IPS-NIHi7 (cell line): ENCODE results near the gene PTPRG.
"Not testable (repeated sequence)": the region's sequence is repeated elsewhere in the genome, so short reads cannot be mapped to it uniquely, and the experiment has no call there.

Experiments
- DNase-seq: peaks from one replicate; pipeline ENCODE4 v3.0.0; 2012; ENCODE audit warnings: mixed read lengths; ENCODE audit errors: extremely low spot score

The PTPRG gene

DNA sequence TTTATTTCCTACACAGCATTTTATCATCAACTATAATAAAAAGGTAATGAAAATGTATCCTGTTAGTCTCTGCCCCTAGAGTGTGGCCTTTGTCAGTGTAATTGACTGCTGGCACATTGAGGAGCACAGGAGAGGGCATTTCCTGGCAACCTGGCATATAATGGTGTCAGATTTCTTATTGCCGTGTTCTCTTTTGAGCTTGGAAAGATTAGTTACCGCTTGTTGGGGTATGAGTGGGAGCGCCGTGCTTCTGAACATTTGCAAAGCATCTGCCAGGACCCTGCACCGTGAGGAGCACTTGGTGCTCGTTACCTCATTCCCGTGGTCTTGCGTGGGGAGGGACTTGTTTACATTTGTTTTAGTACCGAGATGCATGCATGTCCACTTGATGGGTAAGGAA lies 124.4 kb downstream of the PTPRG start:
- DNase-seq: no peak

DNA sequence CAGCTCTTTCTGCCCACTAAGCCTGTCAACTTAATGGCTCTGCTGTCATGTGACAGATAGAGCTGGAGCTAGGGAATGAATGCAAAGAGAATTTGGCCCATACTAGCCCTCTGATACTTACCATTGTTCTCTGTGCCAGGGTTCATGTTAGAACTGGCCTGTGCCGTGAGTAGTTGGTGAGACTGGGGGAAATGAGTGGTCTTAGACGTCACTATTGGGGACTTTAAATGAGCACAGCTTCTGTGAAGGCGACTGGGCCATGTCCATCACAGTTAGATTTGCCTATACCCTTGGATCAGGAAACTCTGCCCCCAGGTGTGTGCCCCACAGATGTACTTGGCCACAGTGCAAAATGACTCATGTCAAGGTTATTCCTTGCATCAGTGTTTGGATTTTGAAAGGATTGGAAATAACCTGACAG lies 124.9 kb downstream of the PTPRG start:
- DNase-seq: no peak

- DNase-seq: no peak
Measured at GRCh38 chr3:61687206-61687605, 125.8 kb downstream of the PTPRG start.

- no peak for DNase-seq
Measured at GRCh38 chr3:61687663-61688306, 126.4 kb downstream of the PTPRG start.

DNA sequence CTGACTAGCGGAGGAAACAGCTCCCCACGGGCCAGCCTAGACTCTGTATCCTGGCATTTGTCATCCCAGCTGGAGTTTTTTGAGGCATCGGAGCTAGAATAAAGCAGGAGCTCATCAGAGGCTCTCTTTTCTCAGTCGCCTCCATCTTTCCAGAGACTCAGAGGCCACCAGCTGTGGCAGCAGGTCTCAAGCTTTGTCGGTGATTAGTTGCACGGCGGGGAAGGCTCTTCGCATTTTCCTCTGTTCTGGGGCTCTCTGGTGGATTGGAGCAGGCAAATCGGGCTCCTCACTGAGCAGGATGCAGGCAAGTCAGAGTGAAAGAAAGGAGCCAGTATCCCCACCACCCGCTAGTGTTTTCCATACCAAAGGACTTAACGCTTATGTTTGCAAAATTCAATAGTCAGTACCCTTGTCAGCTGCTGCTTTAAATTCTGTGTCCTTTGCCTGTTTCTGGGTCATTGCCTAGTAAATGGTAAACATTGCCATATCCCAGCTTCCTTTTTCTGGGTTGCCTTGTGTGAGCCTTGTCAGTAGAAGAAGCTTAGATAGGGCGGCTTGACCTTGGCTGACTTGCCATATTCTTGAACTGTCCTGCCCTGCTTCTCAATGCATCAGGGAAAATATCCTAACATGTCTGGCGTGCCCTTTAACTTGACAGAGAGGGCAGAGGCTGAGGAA lies 127.1 kb downstream of the PTPRG start:
- peak; percentile 60 for DNase-seq

DNA sequence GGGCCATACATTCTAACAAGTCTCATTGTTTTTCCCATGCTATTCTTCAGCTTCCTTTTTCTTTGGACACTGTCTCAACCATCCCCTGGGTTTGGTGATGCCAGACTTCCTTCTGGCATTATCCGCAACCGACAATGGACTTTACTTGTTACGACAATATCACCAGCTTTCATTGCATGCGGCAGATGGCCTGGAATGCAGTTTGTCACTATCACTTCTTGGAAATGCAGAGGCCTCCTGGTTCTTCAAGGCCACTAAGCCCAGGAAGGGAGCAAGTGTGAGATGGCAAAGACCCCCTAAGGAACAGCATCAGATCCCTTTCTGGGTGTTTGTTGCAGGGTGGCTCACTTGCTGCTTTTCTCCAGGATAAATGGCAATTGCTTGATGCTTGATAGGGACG lies 128.6 kb downstream of the PTPRG start:
- no peak for DNase-seq

GRCh38 chr3:61691466-61691865 lies 130.1 kb downstream of the PTPRG start:
- DNase-seq: no peak

DNA sequence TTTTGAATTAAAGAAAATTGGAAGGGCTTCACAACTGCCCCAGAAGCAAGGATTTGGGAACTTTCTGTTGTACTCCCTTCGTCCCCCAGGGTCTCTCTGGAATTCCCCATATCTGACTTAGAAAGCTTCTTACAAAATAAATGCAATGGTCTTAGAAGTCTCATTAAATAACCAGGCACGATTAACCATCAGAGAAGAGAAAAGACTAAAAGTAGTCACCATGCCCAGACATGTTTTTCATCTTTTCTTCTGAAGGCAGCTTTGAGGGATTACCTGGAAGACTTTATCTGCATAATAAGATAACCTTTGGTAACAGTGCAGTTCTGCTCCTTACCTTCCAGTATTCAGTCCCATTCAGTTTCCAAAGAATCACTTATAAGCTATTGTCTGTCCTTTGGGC lies 135.9 kb downstream of the PTPRG start:
- DNase-seq: no peak

- DNase-seq: not testable (repeated sequence)
Measured at GRCh38 chr3:61698278-61699072, 137.1 kb downstream of the PTPRG start.

DNA sequence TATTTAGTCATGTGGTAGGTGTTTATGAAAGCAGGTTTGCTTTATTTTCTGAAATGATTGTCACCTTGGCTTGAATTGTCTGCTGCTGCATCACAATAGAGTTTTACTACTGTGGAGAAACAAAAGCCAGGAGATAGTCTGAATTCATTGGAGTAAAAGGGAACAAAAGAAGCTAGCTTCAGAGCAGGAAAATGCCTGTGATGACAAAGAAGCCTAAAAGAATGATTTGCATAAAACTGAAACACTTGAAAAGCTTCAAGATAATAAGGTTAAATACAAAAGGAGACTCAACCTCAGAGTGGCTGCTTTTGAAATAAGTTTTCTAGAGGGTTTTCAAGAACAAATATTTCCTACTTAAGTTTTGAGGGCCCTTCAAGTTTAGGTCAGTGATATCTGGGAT lies 138.3 kb downstream of the PTPRG start:
- peak; percentile 27 for DNase-seq

DNA sequence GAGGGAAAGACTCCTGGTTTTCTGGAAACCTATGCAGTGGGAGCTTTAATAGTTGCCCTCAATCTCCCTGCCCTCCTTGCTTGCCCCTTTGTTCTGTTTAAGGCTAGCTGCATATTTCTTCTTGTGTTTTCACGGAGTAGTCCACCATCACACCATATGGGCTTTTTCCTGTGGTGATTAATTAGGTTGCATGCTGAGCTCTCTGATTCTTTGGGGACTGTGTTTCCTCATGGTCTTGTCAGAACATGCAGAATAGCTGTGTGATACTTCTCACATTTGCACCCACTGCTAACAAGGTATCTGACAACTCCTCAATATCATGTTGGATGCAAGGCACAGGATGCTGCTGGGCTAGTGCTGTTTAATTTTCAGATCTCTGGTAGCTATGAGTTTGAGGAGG lies 139.6 kb downstream of the PTPRG start:
- DNase-seq: no peak

DNA sequence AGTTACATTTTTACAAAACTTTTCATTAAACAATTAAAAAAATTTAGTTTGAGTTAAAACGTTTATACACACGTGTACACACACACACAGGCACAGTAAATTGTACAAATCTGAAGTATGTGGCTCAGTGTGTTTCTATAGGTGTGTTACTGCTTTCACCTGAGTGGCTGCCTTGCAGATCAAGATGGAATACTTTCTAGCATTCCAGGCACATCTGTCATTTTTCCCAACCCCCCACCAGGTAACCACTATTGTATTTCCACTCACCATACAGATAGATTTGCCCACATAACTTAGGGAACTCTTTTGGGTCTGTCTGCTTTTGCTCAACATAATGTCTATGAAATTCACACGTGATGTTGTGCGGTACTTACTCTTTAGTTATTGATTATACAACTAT lies 141.1 kb downstream of the PTPRG start:
- DNase-seq: no peak

DNA sequence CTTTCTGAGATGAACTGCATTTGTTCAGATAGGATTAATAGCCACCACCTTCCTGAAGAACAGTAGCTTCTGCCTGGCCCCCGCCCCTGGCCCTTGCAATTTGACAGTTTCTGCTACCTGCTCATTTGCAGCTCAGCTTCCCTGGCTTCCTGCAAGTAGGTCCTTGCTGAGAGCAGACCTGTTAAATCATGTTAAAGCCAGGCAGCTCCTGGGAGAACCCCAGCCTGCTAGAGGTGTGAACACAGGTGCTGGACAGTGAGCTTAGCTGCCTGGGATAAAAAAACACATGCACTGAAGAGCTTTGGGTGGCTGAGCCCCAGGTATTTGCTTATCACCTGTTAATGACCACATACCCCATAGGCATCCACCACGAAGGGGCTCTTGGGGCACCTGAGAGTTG lies 143.4 kb downstream of the PTPRG start:
- DNase-seq: peak; percentile 38

- DNase-seq: no peak
Measured at GRCh38 chr3:61707492-61707891, 146.1 kb downstream of the PTPRG start.

GRCh38 chr3:61710920-61711319 lies 149.5 kb downstream of the PTPRG start:
- not testable (repeated sequence) for DNase-seq

- no peak for DNase-seq
Measured at GRCh38 chr3:61714225-61714624, 152.9 kb downstream of the PTPRG start.

DNA sequence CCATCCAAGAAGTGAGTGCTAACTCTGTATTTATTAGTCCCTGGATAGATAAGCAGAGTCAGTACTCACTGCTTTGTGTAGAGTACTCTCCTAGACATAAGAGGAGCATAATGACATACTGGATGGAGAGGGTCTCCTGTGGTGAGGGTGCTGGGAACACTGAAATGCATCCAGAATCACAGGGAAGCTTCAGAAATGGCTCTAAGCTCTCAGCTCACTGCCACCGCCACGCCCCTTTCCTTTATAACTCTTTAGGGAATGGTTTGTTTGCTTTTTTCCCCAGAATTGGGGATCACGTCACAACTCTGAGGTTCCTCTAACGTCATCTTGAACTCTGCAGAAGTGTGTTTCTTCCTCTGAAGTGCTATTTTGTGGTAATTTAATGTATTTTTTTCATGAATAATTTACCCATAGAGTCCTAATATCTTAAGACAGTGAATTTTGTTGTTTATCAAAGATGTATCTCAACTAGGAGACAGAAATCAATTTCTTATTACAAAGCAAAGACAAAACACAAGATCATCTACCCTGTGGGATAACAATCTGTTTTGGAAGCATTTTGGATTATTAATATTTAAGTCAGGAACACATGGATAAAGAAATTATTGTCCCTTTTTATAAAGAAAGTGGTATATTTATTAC lies 154.6 kb downstream of the PTPRG start:
- DNase-seq: no peak

DNA sequence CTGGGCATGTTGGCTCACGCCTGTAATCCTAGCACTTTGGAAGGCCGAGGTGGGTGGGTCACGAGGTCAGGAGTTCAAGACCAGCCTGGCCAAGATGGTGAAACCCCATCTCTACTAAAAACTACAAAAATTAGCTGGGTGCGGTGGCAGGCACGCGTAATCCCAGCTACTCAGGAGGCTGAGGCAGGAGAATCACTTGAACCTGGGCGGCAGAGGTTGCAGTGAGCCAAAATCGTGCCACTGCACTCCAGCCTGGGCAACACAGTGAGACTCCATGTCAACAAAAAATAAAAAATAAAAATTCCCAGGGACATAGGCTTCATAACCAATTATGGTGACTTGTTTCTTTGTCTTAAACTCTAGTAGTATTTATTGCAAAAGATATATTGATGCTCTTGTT lies 155.3 kb downstream of the PTPRG start:
- DNase-seq: not testable (repeated sequence)

DNA sequence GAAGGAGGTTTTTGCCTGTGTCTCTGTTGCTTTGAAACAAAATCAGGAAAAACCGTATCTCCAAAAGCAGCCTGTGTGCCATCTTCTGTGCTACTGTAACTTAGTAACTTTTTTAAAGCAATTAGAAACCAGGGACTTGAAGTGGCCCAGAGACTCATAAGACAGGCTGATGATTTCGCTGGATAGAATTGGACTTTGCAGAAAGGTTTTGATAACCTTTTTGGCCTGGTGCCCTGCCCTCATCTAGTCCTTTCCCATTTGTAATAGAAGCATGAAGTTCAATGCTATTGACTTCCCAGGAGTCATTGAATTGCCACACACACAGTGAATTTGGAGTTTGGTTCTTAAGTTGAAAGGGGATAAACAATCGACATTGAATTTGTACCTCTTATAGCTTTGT lies 157.2 kb downstream of the PTPRG start:
- DNase-seq: no peak

- no peak for DNase-seq
Measured at GRCh38 chr3:61719278-61719977, 158.1 kb downstream of the PTPRG start.

GRCh38 chr3:61723038-61723437 lies 161.7 kb downstream of the PTPRG start:
- DNase-seq: no peak

- no peak for DNase-seq
Measured at GRCh38 chr3:61724183-61724582, 162.8 kb downstream of the PTPRG start.
